Tibial nerve (tissue), 3 donors: ENCODE results near the gene KAZN.

Source experiments
- CTCF ChIP-seq, 5 experiments: fragments of 200-600 bp in 3 of 5; fragments of 450-650 bp in 2 of 5; sonication (generic) in 3 of 5; IDR thresholded peaks; one replicate each; pipeline ENCODE4 v1.5.1; 2016 to 2019; ENCODE audit warnings: antibody characterized with exemption in 5 of 5, mild to moderate bottlenecking in 3 of 5, moderate library complexity in 2 of 5
- POLR2A ChIP-seq, 2 donors: fragments of 450-650 bp; IDR thresholded peaks; one replicate each; pipeline ENCODE4 v1.6.1; 2017; ENCODE audit warnings: antibody characterized with exemption in 2 of 2, mild to moderate bottlenecking in 2 of 2, moderate library complexity in 2 of 2

- TF ChIP-seq CTCF (IDR thresholded peaks at IDR 0.05), result no peak
- no peak for TF ChIP-seq POLR2A (IDR thresholded peaks at IDR 0.05)
Observed at GRCh38 chr1:15018767-15019166, 420.3 kb downstream of the KAZN start.
